Epithelial cell of esophagus (primary cell): Measurements from ENCODE around the gene PIK3R5.

Experiments used
- DNase-seq: peaks from one replicate; pipeline ENCODE4 v3.0.0; 2010; ENCODE audit warnings: low read depth
- H3K4me3 ChIP-seq: 2 replicates; pipeline ENCODE4 v1.5.1; 2011; ENCODE audit warnings: mild to moderate bottlenecking, low read length, control low read depth
- CTCF ChIP-seq: IDR thresholded peaks from 2 replicates; pipeline ENCODE4 v1.5.1; 2011; ENCODE audit warnings: low read depth, mild to moderate bottlenecking, low read length, control low read depth, inconsistent platforms; ENCODE audit not compliant: insufficient read depth; ENCODE audit errors: missing control alignments

PIK3R5 gene

DNA sequence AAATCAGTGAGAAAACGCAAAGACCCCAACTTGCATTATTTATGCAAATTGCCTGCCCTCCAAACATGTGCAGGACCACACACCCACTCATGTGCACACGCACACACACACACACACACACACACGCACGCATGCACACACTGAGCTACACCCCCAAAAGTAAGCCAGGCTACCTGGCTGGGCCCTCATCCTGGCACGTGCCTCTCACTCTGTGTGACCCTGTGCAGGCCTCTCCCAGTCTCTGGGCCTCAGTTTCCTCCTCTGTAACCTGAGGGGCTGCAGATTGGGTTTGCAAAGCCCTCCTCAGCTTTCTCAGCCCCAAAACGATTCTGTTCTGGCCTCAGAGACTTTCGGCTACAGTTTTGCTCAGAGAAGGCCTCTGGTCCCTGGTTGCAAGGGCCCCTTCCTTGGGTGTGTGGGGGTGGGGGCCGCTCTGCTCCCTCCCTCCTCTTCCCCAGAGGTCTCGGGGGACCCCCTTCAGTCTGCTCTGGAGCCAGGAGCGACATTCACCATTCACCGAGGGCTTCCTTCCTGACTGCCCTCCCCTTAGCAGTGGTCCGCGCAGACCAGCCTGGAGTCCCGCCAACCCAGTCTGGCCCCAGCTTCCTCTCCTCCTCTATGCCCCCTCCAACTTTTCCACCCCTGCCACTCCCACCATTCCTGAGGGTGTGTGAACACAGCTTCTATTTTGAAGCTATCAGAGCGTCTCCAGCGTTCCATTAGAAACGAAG lies 92.6 kb downstream of the PIK3R5 start:
- no peak for TF ChIP-seq CTCF
- H3K4me3 ChIP-seq, result no peak overlapping the region

GRCh38 chr17:8872036-8872704 lies 93.3 kb downstream of the PIK3R5 start:
- H3K4me3 ChIP-seq, result no peak overlapping the region
- TF ChIP-seq CTCF, result no peak
- no peak for DNase-seq

More for the DNA sequence above, 92.6 kb downstream of the PIK3R5 start:
- no peak for DNase-seq

DNA sequence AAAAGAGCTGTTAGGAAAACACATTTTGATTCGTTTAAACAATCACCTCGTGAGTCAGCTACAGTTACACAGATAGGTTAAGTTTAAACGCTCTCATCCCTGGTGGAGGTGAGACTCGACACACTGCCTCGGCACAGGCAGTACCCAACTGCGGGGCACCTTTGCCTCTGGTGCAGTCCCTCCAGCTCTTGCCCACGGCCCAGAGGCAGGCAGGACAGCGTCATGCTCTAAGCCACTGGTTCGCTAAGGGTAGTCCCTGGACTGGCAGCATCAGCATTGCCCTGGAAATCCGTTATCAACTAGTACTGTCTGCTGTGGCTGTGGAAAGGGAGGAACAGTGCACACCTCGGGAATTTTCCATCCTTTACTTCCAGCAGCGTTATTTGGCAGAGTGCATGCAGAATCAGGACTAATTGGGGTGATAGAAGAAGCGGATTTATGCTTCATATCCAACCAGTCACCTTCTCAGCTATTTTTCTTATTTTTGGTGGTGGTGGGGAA lies 94.4 kb downstream of the PIK3R5 start:
- no peak for DNase-seq
- TF ChIP-seq CTCF, result no peak
- no peak overlapping the region for H3K4me3 ChIP-seq

DNA sequence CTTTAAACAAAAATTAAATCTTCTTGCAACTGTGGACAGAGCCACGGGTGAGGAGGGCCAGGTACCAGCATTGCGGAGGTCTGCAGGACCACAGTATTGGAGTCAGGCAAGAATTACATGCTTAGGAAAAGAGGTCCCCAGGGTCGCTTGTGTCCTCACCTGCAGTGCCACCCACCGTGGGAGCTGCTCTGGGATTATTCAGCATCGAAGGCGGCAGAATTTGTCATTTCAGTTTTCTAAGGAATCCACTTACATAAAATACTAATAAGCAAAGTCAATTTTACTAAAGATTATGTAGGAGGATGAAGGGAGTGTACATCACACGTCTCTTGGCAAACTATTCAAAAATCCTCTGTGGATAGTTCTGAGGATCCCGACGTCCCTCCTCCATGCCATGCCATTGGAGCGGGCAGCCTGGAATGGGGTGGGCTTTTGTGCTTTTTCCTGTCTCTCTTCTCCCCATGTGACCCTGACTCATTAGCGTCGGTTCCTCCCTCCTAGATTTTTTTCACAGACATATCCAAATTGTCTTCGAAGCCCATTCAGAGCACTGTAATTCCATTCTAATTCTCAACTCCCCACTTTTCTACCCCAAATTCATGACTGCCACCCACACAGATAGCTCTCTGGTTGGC lies 95.0 kb downstream of the PIK3R5 start:
- H3K4me3 ChIP-seq, result no peak overlapping the region
- no peak for TF ChIP-seq CTCF
- DNase-seq, result no peak

GRCh38 chr17:8869114-8869815 lies 96.2 kb downstream of the PIK3R5 start:
- no peak for TF ChIP-seq CTCF
- no peak for DNase-seq
- no peak overlapping the region for H3K4me3 ChIP-seq

GRCh38 chr17:8868529-8868951 lies 97.0 kb downstream of the PIK3R5 start:
- TF ChIP-seq CTCF, result no peak
- no peak for DNase-seq
- H3K4me3 ChIP-seq, result no peak overlapping the region
